HG03139 (cell line): ENCODE results near the gene DAND5.

Experiments
- ATAC-seq: cut with Tn5 transposase; IDR thresholded peaks from one replicate; pipeline ENCODE4 v1.9.1; 2021; ENCODE audit not compliant: unreplicated experiment

Gene DAND5

DNA sequence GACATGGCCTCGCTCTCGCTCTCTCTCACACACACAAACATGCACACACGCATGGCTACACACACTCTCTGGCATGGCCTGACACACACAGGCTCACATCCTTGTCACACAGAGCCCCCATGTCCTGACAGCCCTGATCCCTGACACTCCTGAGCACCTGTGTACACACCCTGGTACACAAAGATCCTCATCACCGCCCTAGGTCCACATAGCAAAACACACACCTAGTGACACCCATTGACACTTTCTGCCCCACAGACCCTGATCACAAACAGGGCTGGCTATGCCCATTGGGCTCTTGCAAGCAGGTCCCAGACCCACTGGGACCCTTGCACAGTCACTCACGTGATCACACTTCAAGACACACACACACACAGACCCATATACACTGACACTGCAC, 21.9 kb downstream of the DAND5 start:
- ATAC-seq, result no peak

DNA sequence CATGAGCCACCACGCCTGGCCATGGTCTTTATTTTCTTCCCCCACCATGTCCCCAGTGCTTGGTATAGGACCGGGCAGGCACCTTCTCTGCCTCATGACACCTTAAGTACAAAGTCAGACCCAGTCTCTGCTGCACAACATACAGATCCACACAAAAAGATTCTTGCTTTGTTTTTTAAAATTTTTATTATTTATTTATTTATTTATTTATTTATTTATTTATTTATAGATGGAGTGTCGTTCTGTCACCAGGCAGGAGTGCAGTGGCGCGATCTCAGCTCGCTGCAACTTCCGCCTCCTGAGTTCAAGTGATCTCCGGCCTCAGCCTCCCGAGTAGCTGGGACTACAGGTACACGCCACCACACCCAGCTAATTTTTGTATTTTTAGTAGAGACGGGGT, 23.4 kb downstream of the DAND5 start:
- ATAC-seq, result no peak

DNA sequence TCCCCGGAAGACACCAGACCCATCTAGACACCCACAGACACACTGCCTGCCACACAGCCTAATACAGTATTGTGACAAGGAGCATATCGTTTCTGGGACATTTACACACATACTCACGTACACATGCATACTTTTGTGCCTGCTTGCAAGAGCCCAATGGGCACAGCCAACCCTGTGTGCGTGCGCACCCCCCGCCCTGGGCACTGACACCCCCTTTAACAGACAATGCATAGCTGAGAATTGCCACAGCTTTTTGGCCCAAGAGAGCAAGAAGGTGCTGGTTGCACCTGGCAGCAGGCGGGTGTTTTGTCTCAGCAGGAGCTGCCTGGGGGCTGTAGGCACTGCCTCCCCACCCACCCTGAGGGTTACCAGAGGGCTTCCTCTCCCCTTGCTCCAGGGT, 24.2 kb downstream of the DAND5 start:
- no peak for ATAC-seq

DNA sequence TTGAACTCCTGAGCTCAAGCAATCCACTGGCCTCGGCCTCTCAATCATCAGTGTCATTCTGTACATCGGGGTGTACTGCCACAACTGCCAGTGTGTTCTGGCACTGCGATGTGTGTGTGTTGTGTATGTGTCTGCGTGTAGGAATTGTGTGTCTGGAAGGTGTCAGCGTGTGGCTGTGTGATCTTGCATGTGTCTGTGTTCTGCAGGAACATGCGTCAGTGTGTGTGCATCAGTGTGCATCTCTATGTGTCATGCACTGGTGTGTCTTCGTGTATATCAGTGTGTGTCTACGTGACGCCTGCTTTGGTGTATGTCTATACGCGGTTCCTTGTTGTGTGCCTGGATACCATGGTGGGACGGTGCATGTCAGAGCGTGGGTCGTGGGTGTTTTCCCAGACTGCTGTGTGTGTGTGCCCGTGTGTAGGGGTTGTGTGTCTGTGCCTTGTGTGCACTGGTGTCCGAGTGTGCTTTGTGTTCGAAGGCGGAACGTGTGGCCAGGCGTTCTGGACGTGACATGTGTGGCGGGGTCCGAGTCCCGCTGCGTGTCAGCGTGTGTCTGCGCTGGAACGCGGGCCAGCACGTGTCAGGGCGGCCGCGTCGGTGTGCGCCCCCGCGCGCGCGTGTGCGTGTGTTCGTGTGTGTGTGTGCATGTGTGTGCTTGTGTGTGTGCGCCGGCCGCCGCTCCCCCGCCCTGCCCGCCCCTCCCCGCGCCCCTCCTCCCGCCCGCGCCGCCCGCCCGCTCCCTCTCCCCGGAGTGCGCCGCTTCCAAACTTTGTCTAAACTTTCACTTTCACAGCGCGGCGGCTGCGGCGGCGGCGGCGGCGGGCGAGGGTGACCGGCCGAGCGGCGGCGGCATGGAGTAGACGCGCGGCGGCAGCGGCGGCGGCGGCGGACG, 25.6 kb downstream of the DAND5 start, which contains the start of gene NFIX:
TSS of gene NFIX (plus strand) at position 775 of the 895 bp plus-strand sequence. CDS start 363 bp downstream, outside the sequence.
- no peak for ATAC-seq

DNA sequence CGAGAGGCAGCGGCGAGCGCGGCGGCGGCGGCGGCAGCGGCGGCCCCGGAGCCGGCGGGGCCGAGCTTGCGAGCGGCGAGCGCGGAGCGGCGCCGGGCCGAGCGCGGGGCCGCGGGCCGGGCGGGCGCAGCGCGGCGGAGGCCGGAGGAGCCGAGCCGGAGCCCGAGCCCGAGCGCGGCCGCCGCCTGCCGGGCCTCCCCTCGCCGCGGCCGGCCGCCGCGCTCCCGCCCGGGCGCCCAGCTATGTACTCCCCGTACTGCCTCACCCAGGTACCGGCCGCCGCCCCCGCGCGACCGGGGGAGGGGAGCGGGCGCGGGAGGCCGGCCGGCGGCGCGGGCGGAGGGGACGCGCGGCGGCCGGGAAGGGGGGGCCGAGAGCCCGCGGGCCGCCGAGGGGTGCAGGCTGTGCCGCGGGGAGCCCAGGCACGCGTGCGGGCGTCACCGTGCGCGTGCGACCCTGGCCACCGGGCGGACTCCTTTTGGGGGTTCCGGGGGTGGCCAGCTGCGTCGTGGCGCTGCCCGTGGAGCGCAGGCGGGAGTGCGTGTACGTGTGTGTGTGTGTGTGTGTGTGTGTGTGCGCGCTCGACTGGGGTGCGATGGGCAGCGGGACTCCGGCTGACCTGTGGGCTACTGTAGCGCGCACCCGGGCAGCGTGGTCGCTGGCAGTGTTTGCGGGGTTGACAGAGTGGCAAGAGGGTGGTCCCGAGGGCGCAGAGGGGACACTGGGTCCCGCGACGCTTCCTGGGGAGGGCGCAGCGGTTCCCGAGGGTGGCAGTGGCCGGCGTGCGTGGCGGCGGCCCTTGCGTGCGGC, 26.4 kb downstream of the DAND5 start:
- ATAC-seq, result no peak

DNA sequence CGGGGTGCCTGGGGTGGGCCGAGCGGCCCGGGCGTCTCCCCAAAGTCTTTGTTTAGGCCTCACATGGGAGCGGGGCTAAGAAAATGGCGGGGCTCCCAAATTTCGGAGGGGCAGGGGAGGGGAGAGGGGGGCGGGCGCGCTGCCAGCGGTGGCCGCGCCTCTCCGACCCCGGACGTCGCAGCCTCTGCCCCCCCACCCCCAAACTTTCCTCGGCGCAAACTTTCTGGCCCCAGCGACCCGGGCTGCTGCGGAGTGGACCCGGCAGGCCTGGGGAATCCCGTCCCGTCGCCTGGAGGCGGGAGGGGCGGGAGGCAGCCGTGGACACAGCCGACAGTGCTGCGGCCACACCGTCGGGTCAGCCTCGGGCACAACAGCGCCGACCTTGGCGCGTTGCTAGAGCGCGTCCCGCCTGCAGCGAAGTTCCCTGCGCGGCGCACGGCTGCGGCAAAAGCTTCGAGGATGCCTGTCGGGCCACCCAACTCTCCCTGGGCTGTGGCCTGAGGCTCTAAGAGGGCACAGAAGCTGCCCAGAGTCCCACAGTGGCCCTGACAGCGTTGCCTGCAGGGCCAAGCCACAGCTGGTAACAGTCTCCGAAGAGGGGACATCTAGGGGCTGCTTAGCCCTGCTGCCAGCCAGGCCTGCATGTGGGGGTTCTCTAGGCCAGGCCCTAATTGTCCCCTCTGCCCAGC, 27.2 kb downstream of the DAND5 start:
- ATAC-seq, result no peak

DNA sequence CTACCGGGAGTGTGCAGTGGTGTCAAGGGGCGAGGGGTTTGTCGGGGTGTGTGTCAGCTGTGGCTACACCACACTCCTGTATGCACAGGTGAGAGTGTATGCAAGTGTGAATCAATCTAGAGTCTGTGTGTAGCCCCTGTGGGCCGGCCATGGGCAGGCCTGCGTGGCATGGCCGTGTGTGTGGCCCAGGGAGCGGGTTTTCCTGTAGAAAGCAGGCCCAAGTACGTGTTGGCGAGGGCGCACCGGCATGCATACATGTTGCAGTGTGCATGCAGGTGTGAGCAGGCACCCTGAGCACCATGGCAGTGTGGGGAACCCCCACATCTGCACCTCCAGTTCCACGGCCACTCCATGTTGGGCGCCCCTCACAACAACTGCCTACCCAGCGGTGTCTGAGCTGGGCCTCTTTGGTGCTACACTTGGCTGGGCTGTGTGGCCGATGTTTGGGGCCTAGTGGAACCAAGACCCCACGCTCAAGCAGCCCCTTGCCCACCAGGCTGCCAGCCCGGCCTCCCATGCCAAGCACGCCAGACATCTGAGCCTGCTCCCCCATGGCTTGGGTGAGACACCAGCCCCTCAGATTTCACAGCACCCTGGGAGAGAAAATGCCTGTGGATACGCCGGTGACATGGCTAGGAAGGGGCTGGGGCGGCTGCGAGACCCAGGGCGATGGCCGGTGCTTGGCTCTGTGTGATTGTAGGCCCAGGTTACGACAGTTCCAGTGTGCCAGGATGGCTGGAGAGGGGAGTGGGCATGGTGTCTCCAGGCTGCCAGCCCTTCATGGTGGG, 28.0 kb downstream of the DAND5 start:
- ATAC-seq, result no peak

DNA sequence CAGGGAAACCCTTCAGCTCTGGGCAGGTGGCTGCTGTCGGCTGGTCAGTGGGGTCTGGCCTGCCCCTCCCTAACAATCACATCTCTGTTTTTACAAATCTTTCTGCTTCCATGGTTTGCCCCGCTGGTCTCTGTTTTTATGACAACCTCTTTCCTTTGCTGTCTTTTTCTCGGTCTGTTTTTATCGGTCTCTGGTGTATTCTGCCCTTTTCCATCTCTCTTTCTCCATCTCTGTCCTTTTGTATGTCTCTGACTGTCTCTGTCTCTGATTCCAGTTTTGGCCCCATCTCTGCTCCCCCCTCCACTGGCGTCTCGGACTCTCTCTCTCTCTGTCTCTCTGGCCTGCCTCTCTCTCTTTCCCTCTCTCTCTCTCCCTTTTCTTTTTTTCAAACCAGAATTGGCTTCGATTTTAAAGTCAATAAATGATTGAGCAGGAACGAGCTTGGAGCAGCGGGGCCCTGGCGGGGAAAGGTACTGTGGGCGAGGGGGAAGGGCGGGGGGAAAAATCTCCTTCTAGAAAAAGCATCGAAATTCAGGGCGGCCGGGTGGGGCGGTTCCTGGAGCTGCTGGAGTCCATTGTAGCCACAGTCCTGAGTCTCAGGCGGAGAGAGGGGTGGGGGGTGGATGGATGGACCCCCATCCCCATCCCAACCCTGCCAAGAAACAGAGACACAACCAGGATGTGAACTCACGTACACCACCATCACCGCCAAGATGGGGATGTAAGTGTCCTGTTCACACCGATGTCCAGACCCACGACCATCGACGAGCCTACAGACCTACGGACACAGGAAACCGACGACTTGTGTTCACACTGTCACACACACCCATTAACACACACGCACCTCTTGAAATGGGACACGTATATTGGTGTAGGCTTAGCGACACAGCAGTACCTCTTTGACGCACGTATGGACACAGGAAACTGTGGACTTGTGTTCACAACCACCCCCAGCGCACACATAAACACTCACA, 28.9 kb downstream of the DAND5 start:
- ATAC-seq, result no peak

DNA sequence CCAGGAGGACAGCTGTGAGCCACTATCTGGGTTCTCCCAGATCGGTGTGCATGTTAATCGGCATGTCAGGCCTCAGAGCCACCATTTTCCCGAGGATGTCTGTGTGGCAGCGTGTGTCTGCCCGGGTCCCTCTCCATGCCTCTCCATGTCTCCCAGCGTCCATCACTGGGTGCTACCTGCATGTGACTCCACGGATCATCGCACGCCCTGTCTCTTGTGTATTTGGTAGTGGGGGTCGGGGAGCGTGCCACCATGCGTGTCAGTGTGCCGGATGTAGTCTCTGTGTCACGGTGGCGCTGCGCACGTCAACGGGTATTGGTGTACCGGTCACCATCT, 31.8 kb downstream of the DAND5 start:
- ATAC-seq, result no peak

DNA sequence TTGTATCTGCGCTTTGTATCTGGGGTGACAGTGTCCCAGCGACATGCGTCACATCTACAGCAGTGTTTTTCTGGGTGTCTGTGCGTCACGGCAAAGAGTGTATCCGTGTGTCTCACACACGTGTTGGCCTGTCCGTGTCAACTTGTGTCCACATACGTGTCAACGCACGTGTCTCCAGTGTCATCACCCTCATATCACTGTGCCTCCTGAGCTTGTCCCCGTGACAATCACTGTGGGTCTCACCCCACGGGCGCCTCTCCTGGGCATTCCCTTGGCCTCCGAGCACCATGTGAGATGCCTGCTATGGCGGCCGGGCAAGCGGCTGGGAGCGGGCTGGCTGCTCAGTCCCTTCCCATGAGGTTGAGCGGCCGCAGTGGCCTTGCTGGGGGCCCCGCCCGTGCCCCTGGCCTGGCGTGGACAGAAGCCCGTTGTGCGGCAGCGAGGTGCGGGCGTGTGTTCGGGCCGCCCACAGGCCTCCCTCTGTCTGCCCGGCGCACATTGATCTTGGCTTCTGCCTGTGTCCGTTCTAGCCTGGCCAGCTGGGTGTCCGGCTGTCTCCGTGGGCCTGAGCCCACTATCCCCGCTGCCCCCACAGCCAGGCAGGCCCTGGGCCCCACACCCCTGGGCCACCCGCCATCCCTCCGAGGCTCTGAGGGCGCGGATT, 32.3 kb downstream of the DAND5 start:
- no peak for ATAC-seq

DNA sequence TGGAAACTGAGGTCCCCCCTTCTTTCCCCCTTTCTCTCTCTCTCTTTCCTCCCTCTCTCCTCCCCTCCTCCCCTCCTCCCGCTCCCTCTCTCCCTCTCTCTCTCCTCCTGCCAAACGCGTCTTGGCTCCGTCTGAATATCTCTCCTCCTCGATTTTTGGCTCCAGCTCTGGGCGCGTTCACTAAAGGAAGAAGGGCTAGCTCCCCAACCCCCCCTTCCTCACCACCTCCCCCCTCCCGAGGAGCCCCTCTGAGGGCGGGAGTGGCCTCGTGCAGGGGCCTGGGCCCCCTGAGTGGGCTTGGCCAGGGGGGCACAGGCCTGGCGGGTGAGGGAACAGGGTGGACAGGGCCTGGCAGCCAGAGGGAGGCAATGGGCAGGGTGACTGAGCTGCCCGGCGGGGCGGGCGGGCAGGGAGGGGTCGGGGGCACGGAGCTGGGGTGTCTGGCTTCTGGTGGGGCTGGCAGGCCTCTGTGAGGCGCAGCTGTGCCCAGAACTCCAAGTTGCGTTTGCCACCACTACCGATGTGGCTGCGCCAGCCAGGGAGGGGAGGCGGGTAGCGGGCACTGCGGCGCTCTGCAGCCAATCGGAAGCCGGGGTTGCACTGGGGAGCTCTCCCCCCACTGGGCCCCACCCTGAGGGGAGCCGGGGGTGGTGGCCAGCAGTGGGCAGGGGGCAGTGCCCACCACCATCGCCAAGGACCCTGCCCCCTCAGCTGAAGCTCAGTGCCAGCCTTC, 33.0 kb downstream of the DAND5 start:
- no peak for ATAC-seq

DNA sequence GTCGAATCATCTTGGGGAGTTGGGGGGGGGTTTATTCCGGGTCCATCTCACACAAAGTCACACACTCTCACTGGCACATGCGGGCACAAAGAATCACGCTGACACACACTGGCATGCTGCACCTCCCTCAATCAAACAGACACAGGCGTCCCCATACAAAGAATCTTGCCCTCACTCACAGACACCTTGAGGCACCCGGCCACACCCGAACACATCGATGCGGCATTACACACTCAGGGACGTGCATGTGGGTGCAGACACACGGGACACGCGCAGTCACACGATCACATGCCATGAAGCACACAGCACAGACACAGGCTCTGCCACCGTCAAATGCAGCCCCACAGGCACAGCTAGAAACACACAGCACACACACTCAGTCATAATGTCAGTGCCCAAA, 33.7 kb downstream of the DAND5 start:
- no peak for ATAC-seq

DNA sequence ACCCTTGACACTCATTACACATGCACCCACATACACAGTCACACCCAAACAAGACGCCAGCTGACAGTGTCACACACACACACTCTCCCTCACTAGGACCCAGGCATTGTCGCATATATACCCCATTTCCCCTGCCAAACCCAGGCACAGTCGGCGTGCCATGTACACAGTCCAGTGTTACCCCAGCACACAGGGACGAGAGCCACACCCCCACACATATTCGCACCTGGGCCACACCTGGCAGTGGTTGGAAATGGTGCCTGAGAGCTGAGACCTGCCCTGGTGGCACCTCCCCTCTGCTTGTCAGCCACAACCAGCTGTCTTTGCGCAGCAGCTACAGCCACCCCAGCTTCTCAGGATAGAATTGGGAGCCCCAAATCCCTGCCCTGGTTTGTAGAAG, 34.9 kb downstream of the DAND5 start:
- ATAC-seq, result no peak

DNA sequence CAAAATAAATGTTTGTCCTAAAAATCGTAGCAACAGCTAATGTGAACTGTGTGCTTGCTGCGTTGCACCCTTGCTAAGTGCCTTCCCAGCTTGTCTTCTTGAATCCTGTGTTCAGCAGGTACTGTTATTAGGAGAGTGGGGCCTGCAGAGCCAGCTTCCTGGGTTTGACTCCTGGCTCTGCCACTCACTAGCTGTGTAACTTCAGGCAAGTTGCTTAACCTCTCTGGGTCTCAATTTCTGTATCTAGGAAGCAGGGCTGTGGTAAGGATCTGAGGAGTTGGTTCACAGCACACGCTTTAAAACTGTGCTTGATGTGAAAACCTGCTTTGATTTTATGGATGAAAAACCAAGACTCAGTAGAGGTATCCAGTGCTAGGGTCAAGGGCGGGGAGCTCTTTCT, 35.9 kb downstream of the DAND5 start:
- no peak for ATAC-seq

DNA sequence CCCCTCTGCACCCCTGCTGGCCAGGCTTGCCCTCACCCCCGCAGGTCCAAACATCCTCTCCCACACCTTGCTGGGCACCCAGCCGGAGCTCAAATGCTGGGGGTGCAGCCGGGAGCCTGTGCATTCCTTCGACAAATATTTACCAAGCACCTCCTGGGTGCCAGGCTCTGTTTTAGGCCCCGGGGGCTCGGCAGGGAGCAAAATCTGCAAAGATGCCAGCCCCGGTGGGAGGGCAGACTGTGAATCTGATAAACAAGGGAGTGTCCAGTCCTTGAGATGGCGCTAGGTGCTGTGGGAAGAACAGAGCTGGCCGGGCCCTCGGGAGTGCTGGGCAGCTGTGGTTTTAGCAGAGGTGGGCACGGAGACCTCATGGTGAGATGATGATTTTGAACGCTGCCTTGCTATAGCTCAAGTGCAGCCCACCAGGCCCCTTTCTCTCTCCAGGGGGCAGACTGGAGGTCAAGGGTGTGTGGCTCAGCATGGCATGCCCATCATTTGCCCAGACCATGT, 36.5 kb downstream of the DAND5 start:
- no peak for ATAC-seq

DNA sequence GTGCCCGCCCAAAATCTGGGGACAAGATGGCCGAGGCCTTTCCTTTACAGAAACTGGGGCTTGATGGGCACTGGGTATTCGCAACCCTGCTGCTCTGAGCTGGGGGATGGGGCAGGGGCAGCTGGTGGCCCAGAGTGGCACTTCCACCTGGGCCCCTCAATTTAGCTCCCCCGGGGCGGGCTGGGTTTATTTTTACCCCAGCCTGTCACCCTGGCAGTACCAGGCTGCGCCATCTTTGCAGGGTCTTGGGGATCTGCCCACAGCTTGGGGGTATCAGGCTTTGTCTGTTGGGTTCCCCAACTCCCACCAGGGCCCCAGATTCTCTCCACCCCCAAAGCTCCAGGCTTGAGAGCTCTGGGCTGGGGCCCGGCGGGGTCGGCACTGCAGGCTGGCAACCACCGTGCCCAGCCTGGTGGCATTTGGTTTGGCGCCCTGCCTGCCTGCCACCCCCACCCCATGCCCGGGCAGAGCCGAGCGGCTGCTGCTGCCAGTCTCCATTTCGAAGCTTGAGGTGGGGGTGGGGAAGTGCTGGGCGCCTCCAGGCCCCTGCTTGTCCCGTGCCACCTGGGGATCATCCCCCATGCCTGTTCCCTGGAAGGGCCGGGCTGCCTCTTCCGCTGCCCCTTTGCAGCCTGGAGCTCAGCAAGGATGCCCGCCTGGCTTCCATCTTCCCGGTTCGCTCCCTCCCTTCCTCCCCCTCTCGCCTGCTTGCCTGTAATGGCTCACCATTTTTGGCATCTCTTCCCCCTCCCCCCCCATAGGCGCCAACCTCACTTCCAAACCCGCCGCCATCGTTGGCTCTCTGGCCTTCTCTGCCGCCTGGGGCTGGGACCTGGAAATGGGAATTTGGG, 37.3 kb downstream of the DAND5 start:
- ATAC-seq, result no peak

DNA sequence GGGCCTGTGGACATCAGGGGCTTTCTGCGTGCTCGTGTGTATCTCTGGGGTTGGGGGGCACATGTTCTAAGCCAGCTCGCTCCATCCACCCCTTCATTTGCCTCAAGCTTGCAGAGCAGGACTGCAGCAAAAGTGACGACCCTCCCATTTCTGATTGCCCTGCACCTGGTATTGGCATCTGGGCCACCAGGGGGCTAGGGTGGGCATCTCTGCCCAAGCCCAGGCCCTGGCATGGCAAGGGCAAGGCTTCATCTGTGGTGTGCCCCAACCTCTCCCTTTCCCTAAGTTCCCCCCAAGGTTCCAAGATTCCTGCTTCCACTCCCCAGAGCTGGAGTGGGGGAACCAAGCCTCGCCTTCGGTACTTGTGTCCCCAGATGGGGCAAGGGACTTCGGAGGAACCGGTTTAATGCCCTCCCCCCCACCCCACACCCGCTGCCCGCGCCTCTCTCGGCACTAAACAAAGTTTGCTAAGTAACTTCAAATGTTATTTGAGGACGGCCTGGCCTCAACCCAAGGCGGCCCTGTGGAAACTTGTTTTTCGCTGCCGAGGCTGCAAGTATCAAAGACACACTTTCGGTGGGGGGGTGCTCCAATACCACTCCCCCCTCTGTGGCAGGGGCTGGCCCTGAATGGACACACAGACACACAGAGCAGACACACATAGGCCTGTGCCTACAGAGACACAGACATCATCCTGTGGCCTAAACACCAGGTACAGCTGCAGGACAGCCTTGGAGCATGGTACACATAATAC, 38.1 kb downstream of the DAND5 start:
- ATAC-seq, result no peak
